Measurements from ENCODE around the gene APBB2.

Gene APBB2

GRCh38 chr4:41189076-41189475 lies 25.3 kb downstream of the APBB2 start:
- DNase-seq (ENCODE audit: low spot score) = no peak

GRCh38 chr4:41185614-41186592 lies 28.4 kb downstream of the APBB2 start:
- no peak for DNase-seq (ENCODE audit: low spot score)

GRCh38 chr4:41184009-41184408 lies 30.3 kb downstream of the APBB2 start:
- no peak for DNase-seq (ENCODE audit: low spot score)

GRCh38 chr4:41183021-41183553 lies 31.3 kb downstream of the APBB2 start:
- no peak for DNase-seq (ENCODE audit: low spot score)

- no peak for DNase-seq (ENCODE audit: low spot score)
These were observed 33.3 kb downstream of the APBB2 start for GRCh38 chr4:41181037-41181436.

GRCh38 chr4:41179498-41180195 lies 34.7 kb downstream of the APBB2 start:
- DNase-seq (ENCODE audit: low spot score) = no peak

- DNase-seq (ENCODE audit: low spot score) = no peak
These were observed 35.7 kb downstream of the APBB2 start for GRCh38 chr4:41178372-41179370.

GRCh38 chr4:41177016-41177415 lies 37.3 kb downstream of the APBB2 start:
- no peak for DNase-seq (ENCODE audit: low spot score)

GRCh38 chr4:41176340-41176739 lies 38.0 kb downstream of the APBB2 start:
- no peak for DNase-seq (ENCODE audit: low spot score)

GRCh38 chr4:41175794-41176193 lies 38.5 kb downstream of the APBB2 start:
- no peak for DNase-seq (ENCODE audit: low spot score)

GRCh38 chr4:41174444-41174843 lies 39.9 kb downstream of the APBB2 start:
- no peak for DNase-seq (ENCODE audit: low spot score)

GRCh38 chr4:41172786-41173185 lies 41.6 kb downstream of the APBB2 start:
- no peak for DNase-seq (ENCODE audit: low spot score)

GRCh38 chr4:41169256-41169800 lies 45.0 kb downstream of the APBB2 start:
- no peak for DNase-seq (ENCODE audit: low spot score)

- no peak for DNase-seq (ENCODE audit: low spot score)
These were observed 47.2 kb downstream of the APBB2 start for GRCh38 chr4:41167191-41167590.

- DNase-seq (ENCODE audit: low spot score) = no peak
These were observed 49.9 kb downstream of the APBB2 start for GRCh38 chr4:41164405-41164804.

GRCh38 chr4:41161355-41161754 lies 53.0 kb downstream of the APBB2 start:
- no peak for DNase-seq (ENCODE audit: low spot score)

- DNase-seq (ENCODE audit: low spot score) = no peak
These were observed 53.5 kb downstream of the APBB2 start for GRCh38 chr4:41160856-41161255.

- no peak for DNase-seq (ENCODE audit: low spot score)
These were observed 54.1 kb downstream of the APBB2 start for GRCh38 chr4:41160012-41160789.

- no peak for DNase-seq (ENCODE audit: low spot score)
These were observed 55.6 kb downstream of the APBB2 start for GRCh38 chr4:41158756-41159155.

- no peak for DNase-seq (ENCODE audit: low spot score)
These were observed 56.1 kb downstream of the APBB2 start for GRCh38 chr4:41158274-41158673.

GRCh38 chr4:41157009-41157408 lies 57.3 kb downstream of the APBB2 start:
- DNase-seq (ENCODE audit: low spot score) = no peak
